SHP77 treated with DMSO at 0.1 percent for 48 hours (cell line): ENCODE data around the gene BLM.

Experiments
- DNase-seq: peaks from one replicate; lab custom pipeline; 2025; lab: John Stamatoyannopoulos, UW

BLM gene

GRCh38 chr15:90851114-90851513 lies 134.0 kb downstream of the BLM start:
- DNase-seq: no peak

GRCh38 chr15:90851940-90852339 lies 134.8 kb downstream of the BLM start:
- no peak for DNase-seq

- DNase-seq: no peak
Measured at GRCh38 chr15:90855139-90855538, 138.0 kb downstream of the BLM start.

GRCh38 chr15:90857337-90857736 lies 140.2 kb downstream of the BLM start:
- no peak for DNase-seq

GRCh38 chr15:90857883-90858443 lies 140.8 kb downstream of the BLM start:
- DNase-seq: no peak

- DNase-seq: no peak
Measured at GRCh38 chr15:90859234-90860131, 142.3 kb downstream of the BLM start.

GRCh38 chr15:90860450-90860849 lies 143.3 kb downstream of the BLM start:
- no peak for DNase-seq

- peak; percentile 95 for DNase-seq
Measured at GRCh38 chr15:90860942-90861675, 144.0 kb downstream of the BLM start.

- DNase-seq: no peak
Measured at GRCh38 chr15:90862487-90862886, 145.3 kb downstream of the BLM start.

- DNase-seq: no peak
Measured at GRCh38 chr15:90862964-90863778, 146.0 kb downstream of the BLM start.

- no peak for DNase-seq
Measured at GRCh38 chr15:90863987-90864386, 146.8 kb downstream of the BLM start.

- no peak for DNase-seq
Measured at GRCh38 chr15:90864507-90864906, 147.4 kb downstream of the BLM start.

GRCh38 chr15:90865702-90866101 lies 148.6 kb downstream of the BLM start:
- no peak for DNase-seq
